HepG2 (cell line): Measurements from ENCODE around the gene PCDHGB2. TPM values are rescaled to one million over a fixed set of nuclear protein-coding genes. Genes with fewer than 3 reads are reported as not detected.

Experiments
- ATAC-seq: fragments of 200-7000 bp; cut with Tn5 transposase; 3 replicates; pipeline ENCODE4 v1.9.1; 2020; ENCODE audit warnings: mild to moderate bottlenecking, moderate library complexity
- BruUV-seq: library from RNA; stranded (reverse); fragments of 400-500 nt; replicated peaks from 2 replicates; lab custom pipeline; 2021; lab: Mats Ljungman, UMichigan
- CTCF ChIA-PET: fragments of 300-600 bp; formaldehyde crosslinking; extraction: SDS; loops from one replicate; lab custom pipeline; 2021; ENCODE audit warnings: low total read pairs, inconsistent platforms, low intra/inter-chr PET ratio; lab: Yijun Ruan, JAX
- POLR2A ChIA-PET: fragments of 350-600 bp; sonication (Branson Sonifier 250); formaldehyde crosslinking; loops from one replicate; lab custom pipeline; 2020; ENCODE audit warnings: antibody characterized with exemption, inconsistent platforms; lab: Yijun Ruan, JAX
- DNase-seq: peaks from one replicate; pipeline ENCODE4 v3.0.0-alpha.2; 2015; ENCODE audit warnings: low spot score
- FAIRE-seq: peaks from 3 replicates; lab custom pipeline; 2011; peaks lifted over from hg19 to GRCh38; lab: Jason Lieb, UNC
- H2AFZ ChIP-seq: one replicate; pipeline ENCODE4 v1.6.1; 2011; ENCODE audit warnings: low read length, inconsistent platforms
- H3K27ac ChIP-seq: fragments of 300-600 bp; 3 replicates; pipeline ENCODE4 v1.8.0; 2011; ENCODE audit warnings: mixed run types, mild to moderate bottlenecking, mixed read lengths, low read length, inconsistent platforms; ENCODE audit not compliant: insufficient read depth; ENCODE audit errors: extremely low read length
- H3K27me3 ChIP-seq, 2 experiments: fragments of 200-600 bp in 1 of 2; 2 replicates in 1 of 2; 3 replicates in 1 of 2; pipeline versions ENCODE4 v1.6.0 to v1.8.0; 2011; ENCODE audit warnings: low read length in 2 of 2, mild to moderate bottlenecking in 2 of 2, moderate library complexity in 2 of 2, inconsistent platforms in 1 of 2; ENCODE audit not compliant: insufficient read depth in 2 of 2, control insufficient read depth in 1 of 2
- H3K36me3 ChIP-seq, 2 experiments: fragments of 200-600 bp in 1 of 2; replicated peaks in 1 of 2; 2 replicates in 1 of 2; 3 replicates in 1 of 2; pipeline versions ENCODE4 v1.5.1 to v1.8.0; 2011; ENCODE audit warnings: low read length in 2 of 2, inconsistent platforms in 1 of 2; ENCODE audit not compliant: insufficient read depth in 2 of 2, control insufficient read depth in 1 of 2
- H3K4me1 ChIP-seq: 2 replicates; pipeline ENCODE4 v1.5.1; 2012; ENCODE audit warnings: low read length, inconsistent platforms; ENCODE audit not compliant: insufficient read depth
- H3K4me2 ChIP-seq: 2 replicates; pipeline ENCODE4 v1.6.0; 2011; ENCODE audit warnings: low read depth, low read length, inconsistent platforms
- H3K4me3 ChIP-seq, 3 experiments: fragments of 200-600 bp in 1 of 3; sonication (generic), shearing (Covaris generic) in 1 of 3; replicated peaks in 1 of 3; 2 replicates each; pipeline ENCODE4 v1.5.1; 2011 to 2016; ENCODE audit warnings: low read length in 3 of 3, inconsistent platforms in 2 of 3, low read depth in 2 of 3, mild to moderate bottlenecking in 2 of 3, control low read depth in 1 of 3, mixed read lengths in 1 of 3; ENCODE audit not compliant: insufficient read depth in 1 of 3
- H3K79me2 ChIP-seq: one replicate; pipeline ENCODE4 v1.6.1; 2011; ENCODE audit warnings: low read length, inconsistent platforms; ENCODE audit not compliant: insufficient read depth
- H3K9ac ChIP-seq: 2 replicates; pipeline ENCODE4 v1.6.0; 2011; ENCODE audit warnings: mild to moderate bottlenecking, low read depth, low read length, inconsistent platforms; ENCODE audit not compliant: insufficient read depth
- H3K9me3 ChIP-seq: 2 replicates; pipeline ENCODE4 v1.5.1; 2012; ENCODE audit warnings: mild to moderate bottlenecking, low read length
- H4K20me1 ChIP-seq: 2 replicates; pipeline ENCODE4 v1.6.0; 2011; ENCODE audit warnings: inconsistent platforms, mild to moderate bottlenecking, low read length, moderate library complexity; ENCODE audit not compliant: insufficient read depth
- AKAP8 ChIP-seq: sonication (generic); formaldehyde crosslinking; IDR thresholded peaks from 2 replicates; pipeline ENCODE4 v1.5.1; 2020; ENCODE audit warnings: mild to moderate bottlenecking, missing genetic modification reagents
- CEBPZ ChIP-seq: IDR thresholded peaks from 2 replicates; pipeline ENCODE4 v1.6.1; 2012; ENCODE audit warnings: low read length, improper control_type of control experiment
- CTCF ChIP-seq: sonication (generic); formaldehyde crosslinking; IDR thresholded peaks from 2 replicates; pipeline ENCODE4 v1.5.0; 2020; ENCODE audit warnings: mild to moderate bottlenecking, missing genetic modification reagents, moderate library complexity
- GPN1 ChIP-seq: sonication (generic); formaldehyde crosslinking; IDR thresholded peaks from 2 replicates; pipeline ENCODE4 v1.5.1; 2020; ENCODE audit warnings: missing genetic modification reagents, borderline replicate concordance
- NR1H2 ChIP-seq: sonication (generic); formaldehyde crosslinking; IDR thresholded peaks from 2 replicates; pipeline ENCODE4 v1.8.1; 2022; ENCODE audit warnings: low read depth, missing genetic modification reagents, borderline replicate concordance
- NR2F6 ChIP-seq, 2 experiments: IDR thresholded peaks; 2 replicates each; pipeline ENCODE4 v1.6.1; 2016; ENCODE audit warnings: antibody characterized with exemption in 1 of 2, mild to moderate bottlenecking in 1 of 2
- SRSF1 ChIP-seq: fragments of 200-400 bp; formaldehyde crosslinking; optimal IDR thresholded peaks from 2 replicates; pipeline ENCODE3; 2017; ENCODE audit warnings: mild to moderate bottlenecking, low read depth, low read length, moderate library complexity
- SRY ChIP-seq: sonication (generic); formaldehyde crosslinking; IDR thresholded peaks from 2 replicates; pipeline ENCODE4 v1.8.0; 2022; ENCODE audit warnings: mild to moderate bottlenecking, missing genetic modification reagents
- TCF7L2 ChIP-seq: IDR thresholded peaks from 2 replicates; pipeline ENCODE4 v1.6.1; 2011; ENCODE audit warnings: mild to moderate bottlenecking, low read depth, low read length, moderate library complexity
- TOE1 ChIP-seq: sonication (generic); formaldehyde crosslinking; IDR thresholded peaks from 2 replicates; pipeline ENCODE4 v1.4.0; 2020; ENCODE audit warnings: mild to moderate bottlenecking, missing genetic modification reagents
- ZMYM4 ChIP-seq: sonication (generic); formaldehyde crosslinking; IDR thresholded peaks from 2 replicates; pipeline ENCODE4 v1.8.1; 2023; ENCODE audit warnings: mild to moderate bottlenecking, missing genetic modification reagents
- ZNF343 ChIP-seq: sonication (generic); formaldehyde crosslinking; IDR thresholded peaks from 2 replicates; pipeline ENCODE4 v1.4.0; 2020; ENCODE audit warnings: mild to moderate bottlenecking, missing genetic modification reagents
- ZNF775 ChIP-seq: sonication (generic); formaldehyde crosslinking; IDR thresholded peaks from 2 replicates; pipeline ENCODE4 v1.4.0; 2020; ENCODE audit warnings: missing genetic modification reagents, mild to moderate bottlenecking, moderate library complexity, borderline replicate concordance
- WGBS: methylation state at CpG from one replicate; pipeline ENCODE4 v1.1.6; 2017; ENCODE audit warnings: low lambda C conversion rate; 5-methylcytosine and 5-hydroxymethylcytosine counted together
- in situ Hi-C: cut with HindIII; loops from 2 replicates; pipeline ENCODE4 v1.10.0; 2017; ENCODE audit warnings: low pct_unique_long_range_greater_than_20kb; ENCODE audit not compliant: extremely low pct_ligation_motif_present
- intact Hi-C: fragments of 100-400 bp; cut with micrococcal nuclease; formaldehyde crosslinking; loops from one replicate; pipeline ENCODE4 v1.10.0; 2022; ENCODE audit not compliant: unreplicated experiment
- polyA plus RNA-seq, 8 experiments: library from polyadenylated mRNA; depleted of rRNA in 3 of 8; stranded (reverse) in 7 of 8; unstranded in 1 of 8; fragments of >200 nt; fragmentation: Illumina TruSeq in 4 of 8; extraction: Trizol in 4 of 8; gene quantifications; 2 replicates each; pipeline versions ENCODE4 v1.2.1 to v1.2.3, GENCODE V29; 2011 to 2016; ENCODE audit warnings: low read depth in 4 of 8, missing spikeins in 1 of 8, mixed read lengths in 1 of 8; ENCODE audit not compliant: insufficient read depth in 1 of 8
- total RNA-seq, 5 experiments: library from RNA; depleted of rRNA; stranded (reverse); fragments of >200 nt; fragmentation: Illumina TruSeq; extraction: Trizol; gene quantifications; 2 replicates each; pipeline ENCODE4 v1.2.3, GENCODE V29; 2016; ENCODE audit warnings: low read depth in 1 of 5

The PCDHGB2 gene
- total and polyA plus RNA-seq, 2 of the 13 experiments (the other 11 are each of a cell fraction or from before 2014, with no cell fraction given) = 0.64 to 0.82 TPM

- Histone ChIP-seq H3K27me3 (no peaks in the 10 kb centered on the region; a peak in 1 of 5 replicates), H3K9me3 (peaks cover 18% of the 10 kb centered on the region), H3K79me2 (no peaks in the 10 kb centered on the region), H3K9ac (no peak within 1 kb of the TSS), H3K36me3 (no peaks in the 10 kb centered on the region), H3K4me1 (no peaks in the 10 kb centered on the region; the same call in 1 of the 2 replicates), H4K20me1 (no peaks in the 10 kb centered on the region), H2AFZ (no peak within 1 kb of the TSS), H3K27ac (no peak within 1 kb of the TSS), H3K4me3 (no peak within 1 kb of the TSS), H3K4me2 (no peak within 1 kb of the TSS)
- ChIA-PET POLR2A (no interaction called here), CTCF (no interaction called here)
- WGBS = 60% methylated on average over 17 of the region's 29 CpGs
- TF ChIP-seq CTCF (CRISPR knock-in tag) (peak; percentile 21), AKAP8 (CRISPR knock-in tag) (no peak)
- intact Hi-C loops (loop anchor here (10.0 kb wide), 1 partner anchor 170 kb away; no protein-coding TSS in a partner anchor), in situ Hi-C loops (loop anchor here (10.0 kb wide), 1 partner anchor 170 kb away; no protein-coding TSS in a partner anchor)
- no TSS peak for BruUV-seq
- no peak for DNase-seq
- FAIRE-seq = no peak
- no peak for ATAC-seq
Observed at GRCh38 chr5:141354900-141355469, 4.8 kb upstream of the PCDHGB2 start, which contains the start of gene PCDHGA4. PCDHGA4 (plus strand) TSS chr5:141355021; CDS start chr5:141355108, 87 bp downstream.

- Histone ChIP-seq H2AFZ (no peak overlapping the region), H3K4me2 (no peak overlapping the region), H3K4me3 (no peak overlapping the region), H3K4me1 (no peaks in the 10 kb centered on the region; the same call in 1 of the 2 replicates), H3K79me2 (no peaks in the 10 kb centered on the region), H3K36me3 (no peaks in the 10 kb centered on the region), H4K20me1 (no peaks in the 10 kb centered on the region), H3K27me3 (no peaks in the 10 kb centered on the region), H3K27ac (no peak overlapping the region), H3K9ac (no peak overlapping the region), H3K9me3 (peaks cover 24% of the 10 kb centered on the region)
- DNase-seq (no peak), ATAC-seq (no peak), FAIRE-seq (no peak)
- ChIA-PET POLR2A (no interaction called here), CTCF (no interaction called here)
- in situ Hi-C loops = loop anchor here (10.0 kb wide), 1 partner anchor 169 kb away; no protein-coding TSS in a partner anchor
- BruUV-seq = no TSS peak
- 85% methylated on average over 24 of the region's 24 CpGs for WGBS
- intact Hi-C loops = loop anchor here (10.0 kb wide), 1 partner anchor 169 kb away; no protein-coding TSS in a partner anchor
- TF ChIP-seq ZNF775 (CRISPR knock-in tag) = no peak
- TF ChIP-seq TCF7L2 = no peak
- TF ChIP-seq ZNF343 (CRISPR knock-in tag) = no peak
- no peak for TF ChIP-seq ZMYM4 (CRISPR knock-in tag)
- TF ChIP-seq NR1H2 (CRISPR knock-in tag) = no peak
- no peak for TF ChIP-seq SRY (CRISPR knock-in tag)
- no peak for TF ChIP-seq CEBPZ
- TF ChIP-seq SRSF1 = no peak
- no peak for TF ChIP-seq NR2F6 (IDR thresholded peaks at IDR 0.05)
- TF ChIP-seq NR2F6 (CRISPR knock-in tag; IDR thresholded peaks at IDR 0.05) = no peak
- no peak for TF ChIP-seq TOE1 (CRISPR knock-in tag)
- TF ChIP-seq GPN1 (CRISPR knock-in tag) = no peak
Observed at GRCh38 chr5:141355641-141356040, 4.2 kb upstream of the PCDHGB2 start.
